Measurements from ENCODE around the gene SUMO3.

- TF ChIP-seq POLR2A (IDR thresholded peaks at IDR 0.05) (no peak), CTCF (IDR thresholded peaks at IDR 0.05) (no peak)
Measured at GRCh38 chr21:44780137-44780502, 37.7 kb downstream of the SUMO3 start.
